Prostate gland (tissue), 2 donors: ENCODE results near the gene CSKMT. TPM values are rescaled to one million over a fixed set of nuclear protein-coding genes. Genes with fewer than 3 reads are reported as not detected.
"Not testable (repeated sequence)": the region's sequence is repeated elsewhere in the genome, so short reads cannot be mapped to it uniquely, and the experiment has no call there.

Experiments
- DNase-seq: peaks from one replicate; pipeline ENCODE4 v3.0.0-alpha.2; 2019; ENCODE audit warnings: low spot score
- H3K27ac ChIP-seq, 2 donors: fragments of 200-600 bp; sonication (generic); 2 replicates each; pipeline ENCODE4 v1.5.1; 2017 to 2019
- H3K27me3 ChIP-seq: fragments of 200-600 bp; sonication (generic); replicated peaks from 2 replicates; pipeline ENCODE4 v1.5.1; 2019; ENCODE audit not compliant: insufficient read depth
- H3K36me3 ChIP-seq, 2 donors: fragments of 200-600 bp; sonication (generic); 1 replicate in 1 of 2; 2 replicates in 1 of 2; pipeline versions ENCODE4 v1.5.1 to v1.8.1; 2017 to 2019
- H3K4me1 ChIP-seq: fragments of 200-600 bp; sonication (generic); replicated peaks from 2 replicates; pipeline ENCODE4 v1.5.1; 2019
- H3K4me3 ChIP-seq, 2 donors: fragments of 200-600 bp; sonication (generic); 2 replicates each; pipeline ENCODE4 v1.5.1; 2017 to 2019
- H3K9me3 ChIP-seq: fragments of 200-600 bp; sonication (generic); 2 replicates; pipeline ENCODE4 v1.5.1; 2017
- POLR2A ChIP-seq: fragments of 450-650 bp; IDR thresholded peaks from one replicate; pipeline ENCODE4 v1.6.1; 2016; ENCODE audit warnings: antibody characterized with exemption, mild to moderate bottlenecking
- POLR2AphosphoS5 ChIP-seq: sonication (generic); formaldehyde crosslinking; IDR thresholded peaks from one replicate; pipeline ENCODE4 v1.6.1; 2017; ENCODE audit warnings: antibody characterized with exemption
- WGBS: methylation state at CpG from one replicate; pipeline ENCODE4 v1.1.5; 2018; 5-methylcytosine and 5-hydroxymethylcytosine counted together
- intact Hi-C: fragments of 100-400 bp; cut with DNase I; formaldehyde crosslinking; loops from one replicate; pipeline ENCODE4 v1.14.2; 2022
- total RNA-seq, 2 donors: library from RNA; depleted of rRNA; stranded (reverse); fragments of >200 nt; gene quantifications; one replicate each; pipeline ENCODE4 v1.1.0, GENCODE V29; 2016
- TF ChIP-seq, protein P1 (sequence below), 4 experiments: fragments of 200-600 bp in 2 of 4; fragments of 450-650 bp in 2 of 4; sonication (generic) in 2 of 4; IDR thresholded peaks; 1 replicate in 3 of 4; 2 replicates in 1 of 4; pipeline ENCODE4 v1.5.1; 2016 to 2019; ENCODE audit warnings: antibody characterized with exemption in 4 of 4, mild to moderate bottlenecking in 2 of 4, moderate library complexity in 2 of 4

Gene CSKMT
- total RNA-seq, 2 donors from 2014 or later: 9.7 to 20.2 TPM

DNA sequence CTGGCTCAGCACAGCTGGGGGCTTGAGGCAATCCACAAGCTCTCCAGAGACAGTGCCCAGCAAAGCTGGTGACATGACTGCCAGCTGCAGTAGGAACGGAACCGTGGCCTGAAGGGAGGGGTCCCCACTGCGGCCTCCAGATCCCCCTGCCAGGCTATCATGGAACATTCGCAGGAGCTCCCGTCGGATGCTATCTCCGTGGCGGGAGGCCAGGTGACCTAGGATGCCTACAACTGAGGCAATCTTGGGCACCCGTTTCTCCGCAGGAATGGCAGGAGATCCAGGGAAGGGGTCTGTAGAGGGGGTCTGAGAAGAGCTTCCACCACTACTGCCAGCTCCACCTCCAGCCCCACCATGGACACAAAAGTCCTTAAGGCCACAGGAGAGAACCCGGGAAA is 16.1 kb upstream of the CSKMT start:
- no peaks in the 10 kb centered on the region for H3K9me3 ChIP-seq
- no peak overlapping the region for H3K27ac ChIP-seq
- TF ChIP-seq, protein P1, sequence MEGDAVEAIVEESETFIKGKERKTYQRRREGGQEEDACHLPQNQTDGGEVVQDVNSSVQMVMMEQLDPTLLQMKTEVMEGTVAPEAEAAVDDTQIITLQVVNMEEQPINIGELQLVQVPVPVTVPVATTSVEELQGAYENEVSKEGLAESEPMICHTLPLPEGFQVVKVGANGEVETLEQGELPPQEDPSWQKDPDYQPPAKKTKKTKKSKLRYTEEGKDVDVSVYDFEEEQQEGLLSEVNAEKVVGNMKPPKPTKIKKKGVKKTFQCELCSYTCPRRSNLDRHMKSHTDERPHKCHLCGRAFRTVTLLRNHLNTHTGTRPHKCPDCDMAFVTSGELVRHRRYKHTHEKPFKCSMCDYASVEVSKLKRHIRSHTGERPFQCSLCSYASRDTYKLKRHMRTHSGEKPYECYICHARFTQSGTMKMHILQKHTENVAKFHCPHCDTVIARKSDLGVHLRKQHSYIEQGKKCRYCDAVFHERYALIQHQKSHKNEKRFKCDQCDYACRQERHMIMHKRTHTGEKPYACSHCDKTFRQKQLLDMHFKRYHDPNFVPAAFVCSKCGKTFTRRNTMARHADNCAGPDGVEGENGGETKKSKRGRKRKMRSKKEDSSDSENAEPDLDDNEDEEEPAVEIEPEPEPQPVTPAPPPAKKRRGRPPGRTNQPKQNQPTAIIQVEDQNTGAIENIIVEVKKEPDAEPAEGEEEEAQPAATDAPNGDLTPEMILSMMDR (IDR thresholded peaks at IDR 0.05): no peak
- TF ChIP-seq POLR2A: no peak
- TF ChIP-seq POLR2AphosphoS5: no peak
- intact Hi-C loops: no loop called here
- 94% methylated on average over 10 of the region's 11 CpGs for WGBS
- no peaks in the 10 kb centered on the region for H3K27me3 ChIP-seq
- peaks cover 0 to 2% of the 10 kb centered on the region in 2 donors for H3K36me3 ChIP-seq
- DNase-seq: no peak
- H3K4me3 ChIP-seq: no peak overlapping the region
- H3K4me1 ChIP-seq: peaks cover 6% of the 10 kb centered on the region

DNA sequence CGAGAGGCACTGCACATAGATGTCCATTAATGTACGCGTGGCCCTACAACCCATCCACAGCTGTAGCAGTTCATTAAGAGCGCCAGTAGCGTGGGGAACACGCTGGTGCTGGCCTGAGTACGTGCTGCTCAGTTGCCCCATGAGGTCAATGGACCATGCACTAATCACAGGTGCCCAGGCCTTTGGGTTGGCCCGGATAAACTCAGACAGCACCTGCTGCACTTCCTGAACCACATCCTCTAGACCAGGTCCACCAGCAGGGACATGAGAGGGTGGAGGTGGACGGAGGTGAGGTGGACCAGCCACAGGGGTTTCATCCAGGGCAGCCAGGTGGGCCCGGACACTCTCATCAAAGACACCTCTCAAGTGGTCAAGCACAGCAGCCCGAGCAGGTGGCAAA is 15.6 kb upstream of the CSKMT start:
- DNase-seq: no peak
- 94% methylated on average over 11 of the region's 11 CpGs for WGBS
- Histone ChIP-seq H3K9me3 (no peaks in the 10 kb centered on the region), H3K27ac (no peak overlapping the region), H3K4me3 (no peak overlapping the region), H3K36me3 (peaks cover 0 to 2% of the 10 kb centered on the region in 2 donors), H3K27me3 (no peaks in the 10 kb centered on the region), H3K4me1 (peaks cover 6% of the 10 kb centered on the region)
- TF ChIP-seq POLR2AphosphoS5: no peak
- TF ChIP-seq, protein P1 (IDR thresholded peaks at IDR 0.05): no peak
- TF ChIP-seq POLR2A: no peak
- intact Hi-C loops: no loop called here

GRCh38 chr11:62650283-62650682 is 14.8 kb upstream of the CSKMT start:
- H3K4me3 ChIP-seq, H3K27me3 ChIP-seq, H3K4me1 ChIP-seq, H3K27ac ChIP-seq, H3K36me3 ChIP-seq, H3K9me3 ChIP-seq, intact Hi-C loops, DNase-seq: not testable (repeated sequence)
- WGBS: 97% methylated on average over 12 of the region's 12 CpGs

GRCh38 chr11:62652161-62653006 is 12.7 kb upstream of the CSKMT start:
- no peak for DNase-seq
- 38% methylated on average over 16 of the region's 16 CpGs for WGBS
- H3K9me3 ChIP-seq: no peaks in the 10 kb centered on the region
- no peaks in the 10 kb centered on the region for H3K27me3 ChIP-seq
- H3K36me3 ChIP-seq: peaks cover 0 to 2% of the 10 kb centered on the region in 2 donors
- H3K4me3 ChIP-seq: peak overlapping the region; percentile 89 to 97
- TF ChIP-seq, protein P1 (IDR thresholded peaks at IDR 0.05): no peak
- TF ChIP-seq POLR2AphosphoS5 (no peak), POLR2A (no peak)
- H3K4me1 ChIP-seq: peaks cover 6% of the 10 kb centered on the region
- intact Hi-C loops: no loop called here
- peak overlapping the region; percentile 84 to 88 for H3K27ac ChIP-seq

- Histone ChIP-seq H3K9me3 (no peaks in the 10 kb centered on the region), H3K36me3 (no peaks in the 10 kb centered on the region), H3K4me1 (peaks cover 6% of the 10 kb centered on the region), H3K27ac (no peak overlapping the region), H3K27me3 (no peaks in the 10 kb centered on the region), H3K4me3 (no peak overlapping the region)
- 91% methylated on average over 11 of the region's 11 CpGs for WGBS
- DNase-seq: no peak
- TF ChIP-seq POLR2AphosphoS5 (no peak), POLR2A (no peak)
- TF ChIP-seq, protein P1 (IDR thresholded peaks at IDR 0.05): no peak
- intact Hi-C loops: no loop called here
Observed at GRCh38 chr11:62654297-62654696, 10.8 kb upstream of the CSKMT start.
